HG03039 (cell line): Measurements from ENCODE around the gene GNB2.
"Not testable (repeated sequence)": the region's sequence is repeated elsewhere in the genome, so short reads cannot be mapped to it uniquely, and the experiment has no call there.

Experiments used
- ATAC-seq: cut with Tn5 transposase; IDR thresholded peaks from one replicate; pipeline ENCODE4 v1.9.1; 2021; ENCODE audit warnings: mild to moderate bottlenecking, moderate library complexity; ENCODE audit not compliant: unreplicated experiment

GNB2 gene

GRCh38 chr7:100693312-100694097 is 20.0 kb downstream of the GNB2 start:
- ATAC-seq, result no peak

GRCh38 chr7:100694098-100694745 is 20.7 kb downstream of the GNB2 start, which contains the start of gene GIGYF1:
GIGYF1 (minus strand) TSS chr7:100694250; CDS start chr7:100688238, 6,012 bp downstream.
- ATAC-seq, result no peak

GRCh38 chr7:100696123-100696521 is 22.6 kb downstream of the GNB2 start:
- ATAC-seq, result no peak

- no peak for ATAC-seq
Measured at GRCh38 chr7:100699018-100699417, 25.5 kb downstream of the GNB2 start.

- not testable (repeated sequence) for ATAC-seq
Measured at GRCh38 chr7:100701089-100701488, 27.5 kb downstream of the GNB2 start.

- ATAC-seq, result peak; percentile 43
Measured at GRCh38 chr7:100705320-100705752, 31.8 kb downstream of the GNB2 start.

GRCh38 chr7:100705753-100706671 is 32.5 kb downstream of the GNB2 start, which contains the start of gene POP7:
POP7 (plus strand) TSS chr7:100706121; CDS start chr7:100706831, 710 bp downstream.
- peak; percentile 85 for ATAC-seq

- ATAC-seq, result no peak
Measured at GRCh38 chr7:100706672-100707311, 33.3 kb downstream of the GNB2 start.

GRCh38 chr7:100708395-100708794 is 34.9 kb downstream of the GNB2 start:
- ATAC-seq, result no peak

- no peak for ATAC-seq
Measured at GRCh38 chr7:100710452-100710851, 36.9 kb downstream of the GNB2 start.

- no peak for ATAC-seq
Measured at GRCh38 chr7:100711369-100711768, 37.8 kb downstream of the GNB2 start.

- ATAC-seq, result no peak
Measured at GRCh38 chr7:100714725-100715124, 41.2 kb downstream of the GNB2 start.

GRCh38 chr7:100717073-100717472 is 43.5 kb downstream of the GNB2 start:
- not testable (repeated sequence) for ATAC-seq

GRCh38 chr7:100719523-100720278 is 46.2 kb downstream of the GNB2 start:
- no peak for ATAC-seq

GRCh38 chr7:100720279-100720670 is 46.7 kb downstream of the GNB2 start, which contains the start of gene EPO:
EPO (plus strand) TSS chr7:100720468; CDS start chr7:100720981, 513 bp downstream.
- ATAC-seq, result no peak

- ATAC-seq, result no peak
Measured at GRCh38 chr7:100720671-100721504, 47.3 kb downstream of the GNB2 start.

GRCh38 chr7:100721505-100721812 is 47.9 kb downstream of the GNB2 start:
- ATAC-seq, result no peak

GRCh38 chr7:100722480-100723212 is 49.1 kb downstream of the GNB2 start:
- ATAC-seq, result no peak
